Skeletal muscle tissue (tissue), 4 donors: ENCODE measurements around the gene TTC31. TPM values are rescaled to one million over a fixed set of nuclear protein-coding genes. Genes with fewer than 3 reads are reported as not detected.
A peak's percentile ranks its signal among the peaks of the same experiment; 100 is the strongest.

Source experiments
- H3K27ac ChIP-seq: one replicate; pipeline ENCODE4 v1.7.0; 2013; ENCODE audit warnings: mild to moderate bottlenecking, low read depth, low read length, inconsistent platforms
- H3K27me3 ChIP-seq, 3 donors: one replicate each; pipeline ENCODE4 v1.7.0; 2013; ENCODE audit warnings: low read length in 3 of 3; ENCODE audit not compliant: control insufficient read depth in 3 of 3, insufficient read depth in 3 of 3
- H3K36me3 ChIP-seq, 3 donors: one replicate each; pipeline ENCODE4 v1.7.0; 2013; ENCODE audit warnings: low read length in 3 of 3; ENCODE audit not compliant: control insufficient read depth in 3 of 3, insufficient read depth in 3 of 3
- H3K4me1 ChIP-seq, 3 donors: one replicate each; pipeline ENCODE4 v1.7.0; 2013; ENCODE audit warnings: low read length in 3 of 3, mild to moderate bottlenecking in 3 of 3; ENCODE audit not compliant: control insufficient read depth in 3 of 3, insufficient read depth in 3 of 3
- H3K4me3 ChIP-seq, 3 donors: one replicate each; pipeline ENCODE4 v1.7.0; 2013; ENCODE audit warnings: low read length in 3 of 3
- H3K9ac ChIP-seq, 3 donors: one replicate each; pipeline ENCODE4 v1.7.0; 2013; ENCODE audit warnings: low read length in 3 of 3, mild to moderate bottlenecking in 3 of 3, moderate library complexity in 2 of 3, low read depth in 1 of 3
- H3K9me3 ChIP-seq, 3 donors: one replicate each; pipeline ENCODE4 v1.7.0; 2013; ENCODE audit warnings: low read length in 3 of 3; ENCODE audit not compliant: control insufficient read depth in 3 of 3
- total RNA-seq: library from RNA; depleted of rRNA; stranded (reverse); fragments of >200 nt; gene quantifications from one replicate; pipeline ENCODE4 v1.2.3, GENCODE V29; 2014
- donor health status: Osteomylitis.

Gene TTC31
- total RNA-seq, 1 donor from 2014 or later, result 4.2 TPM

GRCh38 chr2:74486141-74486540 lies 3.3 kb downstream of the TTC31 start:
- Histone ChIP-seq H3K36me3 (peaks cover 23 to 37% (median 25%) of the 10 kb centered on the region in 3 donors), H3K9ac (no peak overlapping the region), H3K4me3 (no peak overlapping the region), H3K9me3 (no peaks in the 10 kb centered on the region), H3K27ac (no peak overlapping the region), H3K4me1 (peaks cover 16 to 30% (median 20%) of the 10 kb centered on the region in 3 donors), H3K27me3 (no peaks in the 10 kb centered on the region)

GRCh38 chr2:74488643-74489481 lies 6.0 kb downstream of the TTC31 start:
- H3K36me3 ChIP-seq, result peaks cover 48 to 60% (median 51%) of the 10 kb centered on the region in 3 donors
- H3K4me1 ChIP-seq, result peaks cover 0 to 6% (median 3%) of the 10 kb centered on the region in 3 donors
- no peak overlapping the region for H3K9ac ChIP-seq

GRCh38 chr2:74489906-74490305 lies 7.0 kb downstream of the TTC31 start:
- Histone ChIP-seq H3K9me3 (no peaks in the 10 kb centered on the region), H3K27me3 (no peaks in the 10 kb centered on the region), H3K4me1 (no peaks in the 10 kb centered on the region), H3K4me3 (no peak overlapping the region), H3K9ac (no peak overlapping the region), H3K36me3 (peaks cover 50 to 64% (median 57%) of the 10 kb centered on the region in 3 donors), H3K27ac (no peak overlapping the region)

More at GRCh38 chr2:74488643-74489481, 6.0 kb downstream of the TTC31 start:
- no peak overlapping the region for H3K4me3 ChIP-seq
- no peaks in the 10 kb centered on the region for H3K27me3 ChIP-seq
- H3K9me3 ChIP-seq, result no peaks in the 10 kb centered on the region
- no peak overlapping the region for H3K27ac ChIP-seq

- Histone ChIP-seq H3K9me3 (no peaks in the 10 kb centered on the region), H3K4me1 (no peaks in the 10 kb centered on the region), H3K9ac (no peak overlapping the region), H3K27me3 (peaks cover 2 to 5% (median 4%) of the 10 kb centered on the region in 3 donors), H3K4me3 (no peak overlapping the region), H3K36me3 (peaks cover 46 to 55% (median 50%) of the 10 kb centered on the region in 3 donors), H3K27ac (no peak overlapping the region)
Observed at GRCh38 chr2:74491648-74492544, 9.0 kb downstream of the TTC31 start.

- H3K9me3 ChIP-seq, result no peaks in the 10 kb centered on the region
- peaks cover 46 to 54% (median 49%) of the 10 kb centered on the region in 3 donors for H3K36me3 ChIP-seq
- H3K27me3 ChIP-seq, result peaks cover 15 to 21% (median 20%) of the 10 kb centered on the region in 3 donors
- no peak overlapping the region for H3K4me3 ChIP-seq
- H3K27ac ChIP-seq, result no peak overlapping the region
- H3K4me1 ChIP-seq, result peaks cover 9 to 12% (median 11%) of the 10 kb centered on the region in 3 donors
- H3K9ac ChIP-seq, result no peak overlapping the region
Observed at GRCh38 chr2:74493546-74493945, 10.7 kb downstream of the TTC31 start.

- no peak overlapping the region for H3K27ac ChIP-seq
- peaks cover 19 to 23% (median 21%) of the 10 kb centered on the region in 3 donors for H3K4me1 ChIP-seq
- H3K9ac ChIP-seq, result no peak overlapping the region
- H3K9me3 ChIP-seq, result no peaks in the 10 kb centered on the region
- H3K36me3 ChIP-seq, result peaks cover 36 to 39% (median 37%) of the 10 kb centered on the region in 3 donors
- peaks cover 32 to 40% (median 39%) of the 10 kb centered on the region in 3 donors for H3K27me3 ChIP-seq
- no peak overlapping the region for H3K4me3 ChIP-seq
Observed at GRCh38 chr2:74495440-74495839, 12.6 kb downstream of the TTC31 start.

GRCh38 chr2:74496997-74497776 lies 14.3 kb downstream of the TTC31 start:
- Histone ChIP-seq H3K27me3 (peaks cover 45 to 56% (median 54%) of the 10 kb centered on the region in 3 donors), H3K27ac (no peak overlapping the region), H3K4me3 (peak overlapping the region; percentile 14 to 60 (median 59)), H3K9ac (peak overlapping the region in 2 of 3 donors; percentile 33 to 40), H3K9me3 (no peaks in the 10 kb centered on the region), H3K4me1 (peaks cover 19 to 23% (median 21%) of the 10 kb centered on the region in 3 donors), H3K36me3 (peaks cover 19 to 23% (median 20%) of the 10 kb centered on the region in 3 donors)

GRCh38 chr2:74497777-74498499 lies 15.1 kb downstream of the TTC31 start:
- Histone ChIP-seq H3K9ac (peak overlapping the region; percentile 28 to 40 (median 33)), H3K36me3 (peaks cover 11 to 15% (median 12%) of the 10 kb centered on the region in 3 donors), H3K9me3 (no peaks in the 10 kb centered on the region), H3K27ac (no peak overlapping the region), H3K4me1 (peaks cover 19 to 23% (median 23%) of the 10 kb centered on the region in 3 donors), H3K27me3 (peaks cover 47 to 64% (median 62%) of the 10 kb centered on the region in 3 donors), H3K4me3 (peak overlapping the region; percentile 59 to 66 (median 60))
